ENCODE data around the gene ITGA1.

GRCh38 chr5:52778781-52779180, 8.9 kb upstream of the ITGA1 start:
- TF ChIP-seq CTCF (IDR thresholded peaks at IDR 0.05) (no peak), POLR2AphosphoS5 (IDR thresholded peaks at IDR 0.05; ENCODE audit: insufficient read depth in 1 of 2, low read depth in 1 of 2) (no peak), POLR2A (IDR thresholded peaks at IDR 0.05) (no peak)

Measured in vagina (tissue), 2 donors.